ENCODE measurements around the gene HPS4. TPM values are rescaled to one million over a fixed set of nuclear protein-coding genes. Genes with fewer than 3 reads are reported as not detected.
A peak's percentile ranks its signal among the peaks of the same experiment; 100 is the strongest.
"Not testable (repeated sequence)": the region's sequence is repeated elsewhere in the genome, so short reads cannot be mapped to it uniquely, and the experiment has no call there.

Gene HPS4
- total RNA-seq, 2 experiments from 2014 or later: 39.3 to 41.2 TPM

DNA sequence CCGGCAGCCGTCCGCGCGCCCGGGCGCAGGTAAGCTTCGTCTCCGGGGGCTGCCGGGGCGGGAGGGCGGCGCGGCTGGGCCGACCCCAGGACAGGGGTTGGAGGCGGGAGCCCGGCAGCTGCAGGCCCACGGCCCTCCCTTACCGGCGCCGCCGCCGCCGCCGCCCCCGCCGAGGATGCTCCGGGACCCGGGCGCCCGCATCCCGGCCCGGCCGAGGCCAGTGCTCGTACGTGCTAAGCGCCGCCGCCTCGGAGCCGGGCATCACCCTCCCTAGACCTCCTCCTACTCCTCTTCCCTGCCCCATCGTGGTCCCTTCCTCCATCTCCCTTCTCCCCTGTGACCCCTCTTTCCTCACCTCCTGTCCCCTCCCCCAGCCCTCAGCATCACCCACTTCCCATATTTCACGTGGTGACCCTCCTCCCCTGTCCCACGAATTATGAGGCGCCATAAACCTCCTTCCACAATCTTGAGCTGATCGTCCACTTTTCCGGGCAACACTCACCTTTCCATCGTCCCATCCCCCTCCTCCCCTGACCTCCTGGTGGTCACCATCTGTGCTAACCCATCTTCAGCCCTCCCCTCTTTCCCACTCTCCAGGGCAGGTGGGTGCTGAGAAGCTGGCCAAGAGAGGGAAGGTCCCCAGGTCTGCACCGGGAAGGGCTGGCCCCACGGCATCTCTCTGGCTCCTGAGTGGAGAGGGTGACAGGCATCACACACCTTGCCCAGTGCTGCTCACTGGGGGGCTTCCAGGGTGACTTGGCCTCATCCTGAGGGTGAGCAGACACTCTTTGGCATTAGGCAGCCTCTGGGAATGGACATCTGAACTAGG, 53.9 kb downstream of the HPS4 start:
- peak; percentile 47 for DNase-seq
- CTCF ChIA-PET: interaction anchor here (1.0 to 4.1 kb wide), 8 partner anchors 26 to 236 kb away, joined by 3 to 26 read pairs (median 4); partner anchors contain the start of genes HPS4 and SRRD

DNA sequence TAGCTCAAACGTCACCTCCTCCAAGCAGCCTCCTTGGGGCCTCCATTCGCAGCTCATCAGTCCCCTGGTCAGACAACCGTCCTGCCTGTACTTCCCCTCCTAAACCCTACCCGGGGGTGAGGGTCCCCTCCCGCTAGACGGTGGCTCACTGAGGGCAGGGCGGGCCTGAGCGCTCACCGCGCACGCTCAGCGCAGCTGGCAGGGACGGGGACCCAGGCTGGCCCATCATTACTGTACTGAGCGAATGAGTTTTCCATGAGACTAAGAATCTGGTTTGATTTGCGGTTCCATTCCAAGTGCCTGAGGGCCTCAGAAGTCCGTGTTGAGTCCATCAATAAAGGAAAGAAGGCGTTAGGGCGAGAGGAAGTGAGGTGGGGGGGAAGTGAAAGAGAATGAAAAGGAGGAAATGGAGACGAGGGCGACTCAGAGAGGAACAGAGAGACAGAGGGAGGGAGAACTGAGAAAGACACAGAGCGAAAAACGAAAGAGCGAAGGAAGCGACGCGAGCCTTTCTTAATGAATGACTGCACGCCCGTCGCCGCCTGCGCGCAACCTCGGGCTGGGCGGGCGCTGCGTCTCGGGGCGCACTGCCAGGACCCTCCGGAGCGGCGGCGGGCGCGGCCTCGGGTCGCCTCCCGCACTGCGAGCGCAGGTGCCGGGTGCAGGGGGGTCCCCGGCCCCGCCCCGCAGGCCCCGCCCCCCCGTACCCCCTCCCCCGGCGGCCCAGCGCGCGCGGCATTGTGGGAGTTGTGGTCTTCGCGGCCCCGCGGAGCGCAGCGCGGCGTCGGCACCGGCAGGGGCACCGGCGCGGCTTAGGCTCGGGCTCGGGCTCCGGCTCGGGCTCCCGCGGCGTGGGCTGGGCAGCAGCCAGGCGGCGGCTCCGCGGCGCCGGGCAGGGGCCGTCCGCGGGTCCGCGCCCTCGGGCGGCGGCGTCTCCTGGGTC, 54.8 kb downstream of the HPS4 start, which contains the start of gene ASPHD2:
Gene ASPHD2 (plus strand): TSS at position 746 of the 943 bp plus-strand sequence. CDS start 4,356 bp downstream, outside the sequence.
- CTCF ChIA-PET: interaction anchor here (0.8 to 4.1 kb wide), 5 partner anchors 31 to 64 kb away, joined by 3 to 26 read pairs (median 4); partner anchors contain the start of genes HPS4 and SRRD
- peaks cover 11% of the 10 kb centered on the region for H3K36me3 Mint-ChIP-seq
- peaks cover 54% of the 10 kb centered on the region for H3K4me1 Mint-ChIP-seq
- peak; percentile 89 for ATAC-seq
- peak; percentile 86 for DNase-seq
- H3K4me3 Mint-ChIP-seq: peak within 1 kb of the TSS; percentile 96
- H3K27me3 Mint-ChIP-seq: peaks cover 10% of the 10 kb centered on the region
- H3K9me3 Mint-ChIP-seq (ENCODE audit: low read depth): no peaks in the 10 kb centered on the region
- H3K27ac Mint-ChIP-seq: peak within 1 kb of the TSS; percentile 97

More for the DNA sequence above, 53.9 kb downstream of the HPS4 start:
- peak overlapping the region; percentile 76 for H3K27ac Mint-ChIP-seq
- peaks cover 6% of the 10 kb centered on the region for H3K27me3 Mint-ChIP-seq
- ATAC-seq: peak; percentile 13
- H3K36me3 Mint-ChIP-seq: peaks cover 20% of the 10 kb centered on the region
- H3K4me3 Mint-ChIP-seq: peak overlapping the region; percentile 96
- no peaks in the 10 kb centered on the region for H3K9me3 Mint-ChIP-seq (ENCODE audit: low read depth)
- H3K4me1 Mint-ChIP-seq: peaks cover 61% of the 10 kb centered on the region

DNA sequence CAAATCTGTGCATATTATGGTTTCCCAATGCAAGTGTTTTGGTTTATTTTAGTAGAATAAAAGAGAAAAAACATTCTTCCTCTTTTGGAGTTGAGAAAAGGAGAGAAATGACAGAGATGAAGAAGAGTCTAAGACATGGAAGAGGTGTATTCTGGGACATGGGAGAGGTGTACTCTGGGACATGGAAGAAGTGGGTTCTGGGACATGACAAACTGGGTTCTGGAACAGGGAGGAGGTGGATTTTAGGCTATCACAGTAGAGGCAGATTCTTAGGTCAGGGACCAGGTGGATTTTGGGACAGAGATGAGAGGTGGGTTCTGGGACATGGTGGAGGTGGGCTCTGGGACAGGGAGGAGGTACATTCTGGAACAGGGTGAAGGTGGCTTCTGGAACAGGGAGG, 56.7 kb downstream of the HPS4 start:
- DNase-seq (no peak), ATAC-seq (no peak)
- Mint-ChIP-seq H3K27ac (peak overlapping the region; percentile 64), H3K4me3 (peak overlapping the region; percentile 32), H3K36me3 (peaks cover 13% of the 10 kb centered on the region), H3K27me3 (peaks cover 17% of the 10 kb centered on the region), H3K9me3 (ENCODE audit: low read depth) (peaks cover 7% of the 10 kb centered on the region), H3K4me1 (peaks cover 36% of the 10 kb centered on the region)
- CTCF ChIA-PET: no interaction called here

DNA sequence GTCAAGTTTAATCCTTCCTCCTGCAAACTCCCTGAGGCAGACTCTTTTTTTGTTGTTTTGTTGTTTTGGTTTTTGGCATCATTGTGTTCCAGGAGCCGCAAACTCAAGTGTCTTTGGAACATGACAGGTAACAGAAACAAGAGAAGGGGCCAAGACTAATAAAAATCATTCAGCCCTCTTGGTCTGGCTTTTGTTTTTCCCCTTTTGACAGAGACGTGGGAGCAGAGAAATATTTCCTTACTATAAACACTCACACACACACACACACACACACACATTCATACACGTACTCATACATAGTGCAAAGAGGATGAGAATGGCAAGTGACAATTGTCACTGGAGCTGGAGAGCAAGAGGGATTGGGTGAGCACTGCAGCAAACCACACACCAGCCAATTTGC, 65.0 kb downstream of the HPS4 start:
- ATAC-seq (no peak), DNase-seq (no peak)
- H3K27ac Mint-ChIP-seq: no peak overlapping the region
- peaks cover 53% of the 10 kb centered on the region for H3K27me3 Mint-ChIP-seq
- H3K9me3 Mint-ChIP-seq (ENCODE audit: low read depth): peaks cover 7% of the 10 kb centered on the region
- no peak overlapping the region for H3K4me3 Mint-ChIP-seq
- H3K4me1 Mint-ChIP-seq: peaks cover 2% of the 10 kb centered on the region
- CTCF ChIA-PET: interaction anchor here (0.7 to 1.2 kb wide), 3 partner anchors 12 to 226 kb away, joined by 3 to 4 read pairs (median 3); no protein-coding TSS in a partner anchor
- H3K36me3 Mint-ChIP-seq: peaks cover 8% of the 10 kb centered on the region

GRCh38 chr22:26417406-26417805, 66.2 kb downstream of the HPS4 start:
- Mint-ChIP-seq H3K27ac (peak overlapping the region; percentile 24), H3K9me3 (ENCODE audit: low read depth) (no peaks in the 10 kb centered on the region), H3K27me3 (peaks cover 53% of the 10 kb centered on the region), H3K4me1 (peaks cover 2% of the 10 kb centered on the region), H3K36me3 (no peaks in the 10 kb centered on the region), H3K4me3 (no peak overlapping the region)
- no peak for DNase-seq
- ATAC-seq: no peak
- CTCF ChIA-PET: no interaction called here

GRCh38 chr22:26416670-26417276, 66.8 kb downstream of the HPS4 start:
- H3K27ac Mint-ChIP-seq: no peak overlapping the region
- H3K4me1 Mint-ChIP-seq: peaks cover 2% of the 10 kb centered on the region
- no peak overlapping the region for H3K4me3 Mint-ChIP-seq
- H3K36me3 Mint-ChIP-seq: no peaks in the 10 kb centered on the region
- H3K27me3 Mint-ChIP-seq: peaks cover 50% of the 10 kb centered on the region
- CTCF ChIA-PET: no interaction called here
- H3K9me3 Mint-ChIP-seq (ENCODE audit: low read depth): no peaks in the 10 kb centered on the region
- no peak for ATAC-seq
- DNase-seq: no peak

GRCh38 chr22:26416256-26416655, 67.3 kb downstream of the HPS4 start:
- Mint-ChIP-seq H3K4me3 (no peak overlapping the region), H3K27ac (no peak overlapping the region), H3K27me3 (peaks cover 46% of the 10 kb centered on the region), H3K4me1 (peaks cover 2% of the 10 kb centered on the region), H3K9me3 (ENCODE audit: low read depth) (no peaks in the 10 kb centered on the region), H3K36me3 (no peaks in the 10 kb centered on the region)
- CTCF ChIA-PET: no interaction called here
- DNase-seq (no peak), ATAC-seq (no peak)

DNA sequence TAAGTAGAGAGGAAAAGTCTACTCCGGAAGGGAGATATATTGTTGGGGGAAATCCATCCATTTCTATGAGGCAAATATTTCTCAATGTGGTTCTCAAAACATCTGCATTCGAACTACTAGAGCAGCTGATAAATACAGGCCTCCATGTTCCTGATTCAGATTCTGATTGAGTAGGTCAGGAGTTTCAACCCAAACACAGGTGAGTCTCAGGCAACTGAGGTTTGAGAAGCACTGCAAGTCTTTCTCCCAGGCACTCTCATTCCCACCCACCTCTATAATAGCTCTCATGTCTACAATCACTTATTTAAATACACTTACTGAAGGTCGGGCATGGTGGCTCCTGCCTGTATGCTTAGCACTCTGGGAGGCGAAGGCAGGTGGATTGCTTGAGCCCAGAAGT, 69.2 kb downstream of the HPS4 start:
- peaks cover 2% of the 10 kb centered on the region for H3K4me1 Mint-ChIP-seq
- no peak overlapping the region for H3K4me3 Mint-ChIP-seq
- peaks cover 42% of the 10 kb centered on the region for H3K27me3 Mint-ChIP-seq
- H3K27ac Mint-ChIP-seq: no peak overlapping the region
- no peaks in the 10 kb centered on the region for H3K9me3 Mint-ChIP-seq (ENCODE audit: low read depth)
- DNase-seq (no peak), ATAC-seq (no peak)
- CTCF ChIA-PET: no interaction called here
- H3K36me3 Mint-ChIP-seq: no peaks in the 10 kb centered on the region

DNA sequence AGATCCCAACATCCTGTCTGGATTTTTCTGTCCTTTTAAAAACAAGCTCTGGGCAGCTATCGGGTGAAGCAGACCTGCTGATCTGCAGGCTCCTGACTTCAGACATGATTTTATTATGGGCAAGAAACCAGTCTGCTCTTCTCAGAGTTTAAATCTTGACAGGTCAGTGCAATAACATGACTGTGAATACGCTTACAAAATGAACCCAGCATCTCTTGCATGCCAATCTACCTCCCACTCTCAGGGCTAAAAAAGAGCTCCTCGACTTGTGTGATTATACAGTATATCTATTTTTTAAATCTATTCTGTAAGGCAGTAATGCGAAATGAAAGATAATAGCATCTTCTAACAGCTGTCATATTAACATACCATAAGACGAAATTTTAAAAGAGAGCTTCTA, 73.2 kb downstream of the HPS4 start:
- Mint-ChIP-seq H3K27me3 (peaks cover 18% of the 10 kb centered on the region), H3K36me3 (no peaks in the 10 kb centered on the region), H3K27ac (no peak overlapping the region), H3K9me3 (ENCODE audit: low read depth) (no peaks in the 10 kb centered on the region), H3K4me3 (no peak overlapping the region), H3K4me1 (no peaks in the 10 kb centered on the region)
- CTCF ChIA-PET: interaction anchor here (0.8 to 1.0 kb wide), 3 partner anchors 9 to 69 kb away, joined by 3 read pairs; no protein-coding TSS in a partner anchor
- no peak for ATAC-seq
- DNase-seq: no peak

GRCh38 chr22:26409719-26410335, 73.8 kb downstream of the HPS4 start:
- CTCF ChIA-PET: interaction anchor here (0.8 to 1.0 kb wide), 2 partner anchors 10 to 15 kb away, joined by 3 read pairs; no protein-coding TSS in a partner anchor
- Mint-ChIP-seq H3K27me3 (peaks cover 18% of the 10 kb centered on the region), H3K4me3 (no peak overlapping the region), H3K4me1 (peaks cover 2% of the 10 kb centered on the region), H3K27ac (no peak overlapping the region), H3K9me3 (ENCODE audit: low read depth) (no peaks in the 10 kb centered on the region), H3K36me3 (no peaks in the 10 kb centered on the region)
- DNase-seq: no peak
- ATAC-seq: no peak

GRCh38 chr22:26408562-26409220, 74.9 kb downstream of the HPS4 start:
- H3K9me3 Mint-ChIP-seq (ENCODE audit: low read depth); H3K4me1 Mint-ChIP-seq; H3K36me3 Mint-ChIP-seq; ATAC-seq; DNase-seq; H3K27ac Mint-ChIP-seq; H3K4me3 Mint-ChIP-seq: not testable (repeated sequence)
- CTCF ChIA-PET: interaction anchor here (1.5 kb wide), 1 partner anchor 20 kb away, joined by 3 read pairs; no protein-coding TSS in a partner anchor
- peaks cover 12% of the 10 kb centered on the region for H3K27me3 Mint-ChIP-seq

GRCh38 chr22:26406118-26406517, 77.5 kb downstream of the HPS4 start:
- H3K27me3 Mint-ChIP-seq: peaks cover 9% of the 10 kb centered on the region
- no peak for DNase-seq
- no peak overlapping the region for H3K27ac Mint-ChIP-seq
- H3K4me3 Mint-ChIP-seq: no peak overlapping the region
- no peaks in the 10 kb centered on the region for H3K9me3 Mint-ChIP-seq (ENCODE audit: low read depth)
- peaks cover 12% of the 10 kb centered on the region for H3K4me1 Mint-ChIP-seq
- CTCF ChIA-PET: no interaction called here
- H3K36me3 Mint-ChIP-seq: no peaks in the 10 kb centered on the region
- no peak for ATAC-seq

Data from activated CD8-positive, alpha-beta memory T cell treated with anti-CD3 and anti-CD28 coated beads, Interleukin-2, amount 10 ng/mL, durations not matched to agents 7 days and 5 days (primary cell).